ENCODE data around the gene SLC66A2. TPM values are rescaled to one million over a fixed set of nuclear protein-coding genes. Genes with fewer than 3 reads are reported as not detected.

Gene SLC66A2
- total RNA-seq, 1 donor from 2014 or later, result 30.5 TPM

- Histone ChIP-seq H3K36me3 (ENCODE audit: control insufficient read depth, insufficient read depth, low read length) (no peaks in the 10 kb centered on the region), H3K27me3 (ENCODE audit: control insufficient read depth, insufficient read depth, low read length) (no peaks in the 10 kb centered on the region), H3K4me3 (ENCODE audit: low read depth, low read length) (no peak overlapping the region)
- TF ChIP-seq CTCF (IDR thresholded peaks at IDR 0.05; ENCODE audit: insufficient read depth, low read length, poor library complexity, severe bottlenecking), result no peak
- no peak for DNase-seq (ENCODE audit: low read depth)
These were observed 31.3 kb upstream of the SLC66A2 start for GRCh38 chr18:79982736-79983135.

- TF ChIP-seq CTCF (IDR thresholded peaks at IDR 0.05; ENCODE audit: insufficient read depth, low read length, poor library complexity, severe bottlenecking), result no peak
- Histone ChIP-seq H3K27me3 (ENCODE audit: control insufficient read depth, insufficient read depth, low read length) (no peaks in the 10 kb centered on the region), H3K4me3 (ENCODE audit: low read depth, low read length) (no peak overlapping the region), H3K36me3 (ENCODE audit: control insufficient read depth, insufficient read depth, low read length) (no peaks in the 10 kb centered on the region)
- DNase-seq (ENCODE audit: low read depth), result no peak
These were observed 29.1 kb upstream of the SLC66A2 start for GRCh38 chr18:79980585-79980984.

GRCh38 chr18:79979843-79980242, 28.4 kb upstream of the SLC66A2 start:
- Histone ChIP-seq H3K27me3 (ENCODE audit: control insufficient read depth, insufficient read depth, low read length) (no peaks in the 10 kb centered on the region), H3K36me3 (ENCODE audit: control insufficient read depth, insufficient read depth, low read length) (no peaks in the 10 kb centered on the region), H3K4me3 (ENCODE audit: low read depth, low read length) (no peak overlapping the region)
- DNase-seq (ENCODE audit: low read depth), result no peak
- TF ChIP-seq CTCF (IDR thresholded peaks at IDR 0.05; ENCODE audit: insufficient read depth, low read length, poor library complexity, severe bottlenecking), result no peak

- TF ChIP-seq CTCF (IDR thresholded peaks at IDR 0.05; ENCODE audit: insufficient read depth, low read length, poor library complexity, severe bottlenecking), result no peak
- Histone ChIP-seq H3K36me3 (ENCODE audit: control insufficient read depth, insufficient read depth, low read length) (no peaks in the 10 kb centered on the region), H3K27me3 (ENCODE audit: control insufficient read depth, insufficient read depth, low read length) (no peaks in the 10 kb centered on the region), H3K4me3 (ENCODE audit: low read depth, low read length) (no peak overlapping the region)
- DNase-seq (ENCODE audit: low read depth), result no peak
These were observed 24.7 kb upstream of the SLC66A2 start for GRCh38 chr18:79975985-79976680.

- H3K4me3 ChIP-seq (ENCODE audit: low read depth, low read length), result no peak overlapping the region
- TF ChIP-seq CTCF (IDR thresholded peaks at IDR 0.05; ENCODE audit: insufficient read depth, low read length, poor library complexity, severe bottlenecking), result no peak
- H3K27me3 ChIP-seq (ENCODE audit: control insufficient read depth, insufficient read depth, low read length), result no peaks in the 10 kb centered on the region
- DNase-seq (ENCODE audit: low read depth), result no peak
- H3K36me3 ChIP-seq (ENCODE audit: control insufficient read depth, insufficient read depth, low read length), result no peaks in the 10 kb centered on the region
These were observed 23.6 kb upstream of the SLC66A2 start for GRCh38 chr18:79975043-79975442.
